H1 (cell line): ENCODE data around the gene HS1BP3. TPM values are rescaled to one million over a fixed set of nuclear protein-coding genes. Genes with fewer than 3 reads are reported as not detected.

Source experiments
- JUN ChIP-seq: IDR thresholded peaks from 2 replicates; pipeline ENCODE4 v1.6.1; 2011; ENCODE audit warnings: low read depth, mild to moderate bottlenecking, improper control_type of control experiment, low read length
- RAD21 ChIP-seq, 2 experiments: IDR thresholded peaks in 1 of 2; conservative IDR thresholded peaks in 1 of 2; 2 replicates each; pipeline ENCODE4 v1.6.1; 2011; ENCODE audit warnings: low read depth in 2 of 2, low read length in 2 of 2, improper control_type of control experiment in 1 of 2, inconsistent platforms in 1 of 2, mild to moderate bottlenecking in 1 of 2, moderate library complexity in 1 of 2
- TEAD4 ChIP-seq: IDR thresholded peaks from 2 replicates; pipeline ENCODE4 v1.6.1; 2012; ENCODE audit warnings: low read depth, low read length, inconsistent platforms, mixed read lengths
- polyA plus RNA-seq, 7 experiments: library from polyadenylated mRNA; depleted of rRNA in 3 of 7; stranded (reverse) in 5 of 7; unstranded in 2 of 7; fragments of >200 nt in 5 of 7; fragments of 200-250 nt in 2 of 7; gene quantifications; 1 replicate in 5 of 7; 2 replicates in 1 of 7; 4 replicates in 1 of 7; pipeline versions ENCODE4 v1.2.1 to v1.2.3, GENCODE V29; 2011 to 2013; ENCODE audit warnings: missing spikeins in 2 of 7, mixed read lengths in 2 of 7
- total RNA-seq: library from RNA; stranded (reverse); fragmentation: NEBNext Ultra II Directional; extraction: Animal tissue kit (Norgen Biotek cat#: 25700); gene quantifications from 2 replicates; pipeline ENCODE4 v1.2.1, GENCODE V29; 2021
- TF ChIP-seq, protein P1 (sequence below): IDR thresholded peaks from 2 replicates; pipeline ENCODE4 v1.6.1; 2012; ENCODE audit warnings: low read length, inconsistent platforms
- TF ChIP-seq, protein P2 (sequence below), 3 experiments: IDR thresholded peaks; 1 replicate in 2 of 3; 2 replicates in 1 of 3; pipeline versions ENCODE4 v1.5.1 to v1.6.1; 2011; ENCODE audit warnings: low read length in 3 of 3, mild to moderate bottlenecking in 3 of 3, inconsistent platforms in 2 of 3, low read depth in 1 of 3, moderate library complexity in 1 of 3; ENCODE audit not compliant: insufficient read depth in 1 of 3; ENCODE audit errors: control extremely low read depth in 1 of 3

Gene HS1BP3
- total and polyA plus RNA-seq, 2 of the 8 experiments (the other 6 are each of a cell fraction or from before 2014, with no cell fraction given): 11.1 to 11.3 TPM

DNA sequence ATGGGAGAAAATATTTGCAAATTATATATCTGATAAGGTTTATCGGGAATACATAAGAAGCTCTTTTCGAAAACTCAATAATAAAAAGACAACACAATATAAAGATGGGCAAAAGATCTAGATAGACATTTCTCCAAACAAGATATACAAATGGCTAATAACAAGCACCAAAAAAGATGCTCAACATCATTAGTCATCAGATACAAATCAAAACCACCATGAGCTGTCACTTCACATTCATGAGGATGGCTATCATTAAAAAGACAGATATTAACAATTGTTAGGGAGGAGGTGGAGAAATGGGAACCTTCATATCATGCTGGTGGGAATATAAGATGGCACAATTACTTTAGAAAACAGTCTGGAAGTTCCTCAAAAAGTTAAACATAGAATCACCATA lies 48.1 kb downstream of the HS1BP3 start (continued):
- TF ChIP-seq JUN (no peak), RAD21 (IDR thresholded peaks at IDR 0.05 in 1 of 2, conservative IDR thresholded peaks at IDR 0.05 in 1 of 2; ENCODE audit: low read depth in 2 of 2, low read length in 2 of 2) (no peak), TEAD4 (no peak)
- TF ChIP-seq, protein P1, sequence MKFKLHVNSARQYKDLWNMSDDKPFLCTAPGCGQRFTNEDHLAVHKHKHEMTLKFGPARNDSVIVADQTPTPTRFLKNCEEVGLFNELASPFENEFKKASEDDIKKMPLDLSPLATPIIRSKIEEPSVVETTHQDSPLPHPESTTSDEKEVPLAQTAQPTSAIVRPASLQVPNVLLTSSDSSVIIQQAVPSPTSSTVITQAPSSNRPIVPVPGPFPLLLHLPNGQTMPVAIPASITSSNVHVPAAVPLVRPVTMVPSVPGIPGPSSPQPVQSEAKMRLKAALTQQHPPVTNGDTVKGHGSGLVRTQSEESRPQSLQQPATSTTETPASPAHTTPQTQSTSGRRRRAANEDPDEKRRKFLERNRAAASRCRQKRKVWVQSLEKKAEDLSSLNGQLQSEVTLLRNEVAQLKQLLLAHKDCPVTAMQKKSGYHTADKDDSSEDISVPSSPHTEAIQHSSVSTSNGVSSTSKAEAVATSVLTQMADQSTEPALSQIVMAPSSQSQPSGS: no peak
- TF ChIP-seq, protein P2, sequence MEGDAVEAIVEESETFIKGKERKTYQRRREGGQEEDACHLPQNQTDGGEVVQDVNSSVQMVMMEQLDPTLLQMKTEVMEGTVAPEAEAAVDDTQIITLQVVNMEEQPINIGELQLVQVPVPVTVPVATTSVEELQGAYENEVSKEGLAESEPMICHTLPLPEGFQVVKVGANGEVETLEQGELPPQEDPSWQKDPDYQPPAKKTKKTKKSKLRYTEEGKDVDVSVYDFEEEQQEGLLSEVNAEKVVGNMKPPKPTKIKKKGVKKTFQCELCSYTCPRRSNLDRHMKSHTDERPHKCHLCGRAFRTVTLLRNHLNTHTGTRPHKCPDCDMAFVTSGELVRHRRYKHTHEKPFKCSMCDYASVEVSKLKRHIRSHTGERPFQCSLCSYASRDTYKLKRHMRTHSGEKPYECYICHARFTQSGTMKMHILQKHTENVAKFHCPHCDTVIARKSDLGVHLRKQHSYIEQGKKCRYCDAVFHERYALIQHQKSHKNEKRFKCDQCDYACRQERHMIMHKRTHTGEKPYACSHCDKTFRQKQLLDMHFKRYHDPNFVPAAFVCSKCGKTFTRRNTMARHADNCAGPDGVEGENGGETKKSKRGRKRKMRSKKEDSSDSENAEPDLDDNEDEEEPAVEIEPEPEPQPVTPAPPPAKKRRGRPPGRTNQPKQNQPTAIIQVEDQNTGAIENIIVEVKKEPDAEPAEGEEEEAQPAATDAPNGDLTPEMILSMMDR (IDR thresholded peaks at IDR 0.05; ENCODE audit: control extremely low read depth in 1 of 3, insufficient read depth in 1 of 3, low read depth in 1 of 3, low read length in 3 of 3): no peak
